ENCODE results near the gene H2BW2. TPM values are rescaled to one million over a fixed set of nuclear protein-coding genes. Genes with fewer than 3 reads are reported as not detected.
"Not testable (repeated sequence)": the region's sequence is repeated elsewhere in the genome, so short reads cannot be mapped to it uniquely, and the experiment has no call there.

H2BW2 gene
- not detected for total RNA-seq

- H3K36me3 Mint-ChIP-seq = no peaks in the 10 kb centered on the region
- H3K4me3 Mint-ChIP-seq = no peak within 1 kb of the TSS
- POLR2A ChIA-PET = no interaction called here
- no peaks in the 10 kb centered on the region for H3K9me3 Mint-ChIP-seq
- H3K4me1 Mint-ChIP-seq = no peaks in the 10 kb centered on the region
- DNase-seq (no peak), ATAC-seq (ENCODE audit: low read depth) (no peak)
- H3K27me3 Mint-ChIP-seq = peaks cover 1% of the 10 kb centered on the region
- H3K27ac Mint-ChIP-seq = no peak within 1 kb of the TSS
Measured at GRCh38 chrX:104039689-104040505, at the start of gene H2BW2. TSS of gene H2BW2 (plus strand) at chrX:104039956. CDS start at chrX:104039995, 39 bp downstream.

GRCh38 chrX:103999234-103999633, 40.5 kb upstream of the H2BW2 start:
- no peaks in the 10 kb centered on the region for H3K27me3 Mint-ChIP-seq
- peaks cover 2% of the 10 kb centered on the region for H3K4me1 Mint-ChIP-seq
- no peak overlapping the region for H3K27ac Mint-ChIP-seq
- H3K9me3 Mint-ChIP-seq = no peaks in the 10 kb centered on the region
- no peak overlapping the region for H3K4me3 Mint-ChIP-seq
- DNase-seq = no peak
- POLR2A ChIA-PET = no interaction called here
- no peak for ATAC-seq (ENCODE audit: low read depth)
- no peaks in the 10 kb centered on the region for H3K36me3 Mint-ChIP-seq

GRCh38 chrX:104008831-104009230, 30.9 kb upstream of the H2BW2 start:
- no peak for DNase-seq
- H3K27ac Mint-ChIP-seq = no peak overlapping the region
- no peaks in the 10 kb centered on the region for H3K27me3 Mint-ChIP-seq
- H3K4me1 Mint-ChIP-seq = no peaks in the 10 kb centered on the region
- no peak overlapping the region for H3K4me3 Mint-ChIP-seq
- H3K9me3 Mint-ChIP-seq = no peaks in the 10 kb centered on the region
- H3K36me3 Mint-ChIP-seq = no peaks in the 10 kb centered on the region
- POLR2A ChIA-PET = no interaction called here
- no peak for ATAC-seq (ENCODE audit: low read depth)

- ATAC-seq (ENCODE audit: low read depth) = no peak
- no peaks in the 10 kb centered on the region for H3K9me3 Mint-ChIP-seq
- POLR2A ChIA-PET = no interaction called here
- no peak overlapping the region for H3K4me3 Mint-ChIP-seq
- no peaks in the 10 kb centered on the region for H3K27me3 Mint-ChIP-seq
- no peaks in the 10 kb centered on the region for H3K36me3 Mint-ChIP-seq
- no peak for DNase-seq
- H3K27ac Mint-ChIP-seq = no peak overlapping the region
- no peaks in the 10 kb centered on the region for H3K4me1 Mint-ChIP-seq
Measured at GRCh38 chrX:104013158-104013557, 26.6 kb upstream of the H2BW2 start.

GRCh38 chrX:104013606-104014005, 26.1 kb upstream of the H2BW2 start, which contains the start of gene H2BW1:
TSS of gene H2BW1 (minus strand) at chrX:104013708. CDS start at chrX:104013576, 132 bp downstream.
- no peaks in the 10 kb centered on the region for H3K9me3 Mint-ChIP-seq
- H3K27ac Mint-ChIP-seq = no peak within 1 kb of the TSS
- ATAC-seq (ENCODE audit: low read depth) = no peak
- H3K27me3 Mint-ChIP-seq = peaks cover 2% of the 10 kb centered on the region
- no peaks in the 10 kb centered on the region for H3K4me1 Mint-ChIP-seq
- no peaks in the 10 kb centered on the region for H3K36me3 Mint-ChIP-seq
- DNase-seq = no peak
- H3K4me3 Mint-ChIP-seq = no peak within 1 kb of the TSS
- POLR2A ChIA-PET = no interaction called here

- H3K9me3 Mint-ChIP-seq; H3K27me3 Mint-ChIP-seq; H3K27ac Mint-ChIP-seq; H3K4me3 Mint-ChIP-seq; H3K36me3 Mint-ChIP-seq; H3K4me1 Mint-ChIP-seq; DNase-seq; POLR2A ChIA-PET; ATAC-seq (ENCODE audit: low read depth): not testable (repeated sequence)
Measured at GRCh38 chrX:104015576-104015975, 24.2 kb upstream of the H2BW2 start.

GRCh38 chrX:104018126-104018525, 21.6 kb upstream of the H2BW2 start:
- Mint-ChIP-seq H3K27me3 (peaks cover 2% of the 10 kb centered on the region), H3K36me3 (no peaks in the 10 kb centered on the region), H3K9me3 (no peaks in the 10 kb centered on the region), H3K27ac (no peak overlapping the region), H3K4me1 (no peaks in the 10 kb centered on the region), H3K4me3 (no peak overlapping the region)
- POLR2A ChIA-PET = no interaction called here
- DNase-seq = no peak
- no peak for ATAC-seq (ENCODE audit: low read depth)

GRCh38 chrX:104041003-104041402, 1.2 kb downstream of the H2BW2 start:
- H3K9me3 Mint-ChIP-seq = no peaks in the 10 kb centered on the region
- POLR2A ChIA-PET = no interaction called here
- H3K36me3 Mint-ChIP-seq = no peaks in the 10 kb centered on the region
- no peaks in the 10 kb centered on the region for H3K4me1 Mint-ChIP-seq
- DNase-seq = no peak
- H3K4me3 Mint-ChIP-seq = no peak overlapping the region
- peaks cover 1% of the 10 kb centered on the region for H3K27me3 Mint-ChIP-seq
- ATAC-seq (ENCODE audit: low read depth) = no peak
- no peak overlapping the region for H3K27ac Mint-ChIP-seq

- no peaks in the 10 kb centered on the region for H3K9me3 Mint-ChIP-seq
- POLR2A ChIA-PET = no interaction called here
- no peaks in the 10 kb centered on the region for H3K4me1 Mint-ChIP-seq
- no peak overlapping the region for H3K4me3 Mint-ChIP-seq
- ATAC-seq (ENCODE audit: low read depth) (no peak), DNase-seq (no peak)
- H3K36me3 Mint-ChIP-seq = no peaks in the 10 kb centered on the region
- H3K27ac Mint-ChIP-seq = no peak overlapping the region
- H3K27me3 Mint-ChIP-seq = no peaks in the 10 kb centered on the region
Measured at GRCh38 chrX:104045642-104046041, 5.9 kb downstream of the H2BW2 start.

- no peak for ATAC-seq (ENCODE audit: low read depth)
- Mint-ChIP-seq H3K4me1 (no peaks in the 10 kb centered on the region), H3K27me3 (no peaks in the 10 kb centered on the region), H3K9me3 (no peaks in the 10 kb centered on the region), H3K27ac (no peak overlapping the region), H3K4me3 (no peak overlapping the region), H3K36me3 (no peaks in the 10 kb centered on the region)
- POLR2A ChIA-PET = no interaction called here
- DNase-seq = no peak
Measured at GRCh38 chrX:104047171-104047570, 7.4 kb downstream of the H2BW2 start.

GRCh38 chrX:104054956-104055355, 15.2 kb downstream of the H2BW2 start:
- H3K4me1 Mint-ChIP-seq; POLR2A ChIA-PET; H3K36me3 Mint-ChIP-seq; H3K27me3 Mint-ChIP-seq; H3K27ac Mint-ChIP-seq; DNase-seq; ATAC-seq (ENCODE audit: low read depth); H3K9me3 Mint-ChIP-seq; H3K4me3 Mint-ChIP-seq: not testable (repeated sequence)

GRCh38 chrX:104062636-104063035, 22.9 kb downstream of the H2BW2 start:
- ATAC-seq (ENCODE audit: low read depth); H3K27ac Mint-ChIP-seq; H3K36me3 Mint-ChIP-seq; DNase-seq; H3K9me3 Mint-ChIP-seq; H3K4me1 Mint-ChIP-seq; H3K4me3 Mint-ChIP-seq; H3K27me3 Mint-ChIP-seq; POLR2A ChIA-PET: not testable (repeated sequence)

- H3K4me1 Mint-ChIP-seq, DNase-seq, H3K4me3 Mint-ChIP-seq, H3K27ac Mint-ChIP-seq, H3K9me3 Mint-ChIP-seq, H3K36me3 Mint-ChIP-seq, H3K27me3 Mint-ChIP-seq, POLR2A ChIA-PET: not testable (repeated sequence)
- ATAC-seq (ENCODE audit: low read depth) = peak; percentile 98
Measured at GRCh38 chrX:104075778-104076445, 36.2 kb downstream of the H2BW2 start, which contains the start of gene TMSB15C. TSS of gene TMSB15C (minus strand) at chrX:104076236.

GRCh38 chrX:104077854-104078253, 38.1 kb downstream of the H2BW2 start:
- POLR2A ChIA-PET; H3K4me3 Mint-ChIP-seq; ATAC-seq (ENCODE audit: low read depth); H3K36me3 Mint-ChIP-seq; H3K9me3 Mint-ChIP-seq; H3K4me1 Mint-ChIP-seq; H3K27ac Mint-ChIP-seq; H3K27me3 Mint-ChIP-seq; DNase-seq: not testable (repeated sequence)

Measured in activated naive CD8-positive, alpha-beta T cell treated with anti-CD3 and anti-CD28 coated beads, Interleukin-2, amount 10 ng/mL, durations not matched to agents 7 days and 5 days (primary cell).